ENCODE results near the gene CAPN6.

CAPN6 gene, protein sequence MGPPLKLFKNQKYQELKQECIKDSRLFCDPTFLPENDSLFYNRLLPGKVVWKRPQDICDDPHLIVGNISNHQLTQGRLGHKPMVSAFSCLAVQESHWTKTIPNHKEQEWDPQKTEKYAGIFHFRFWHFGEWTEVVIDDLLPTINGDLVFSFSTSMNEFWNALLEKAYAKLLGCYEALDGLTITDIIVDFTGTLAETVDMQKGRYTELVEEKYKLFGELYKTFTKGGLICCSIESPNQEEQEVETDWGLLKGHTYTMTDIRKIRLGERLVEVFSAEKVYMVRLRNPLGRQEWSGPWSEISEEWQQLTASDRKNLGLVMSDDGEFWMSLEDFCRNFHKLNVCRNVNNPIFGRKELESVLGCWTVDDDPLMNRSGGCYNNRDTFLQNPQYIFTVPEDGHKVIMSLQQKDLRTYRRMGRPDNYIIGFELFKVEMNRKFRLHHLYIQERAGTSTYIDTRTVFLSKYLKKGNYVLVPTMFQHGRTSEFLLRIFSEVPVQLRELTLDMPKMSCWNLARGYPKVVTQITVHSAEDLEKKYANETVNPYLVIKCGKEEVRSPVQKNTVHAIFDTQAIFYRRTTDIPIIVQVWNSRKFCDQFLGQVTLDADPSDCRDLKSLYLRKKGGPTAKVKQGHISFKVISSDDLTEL

DNA sequence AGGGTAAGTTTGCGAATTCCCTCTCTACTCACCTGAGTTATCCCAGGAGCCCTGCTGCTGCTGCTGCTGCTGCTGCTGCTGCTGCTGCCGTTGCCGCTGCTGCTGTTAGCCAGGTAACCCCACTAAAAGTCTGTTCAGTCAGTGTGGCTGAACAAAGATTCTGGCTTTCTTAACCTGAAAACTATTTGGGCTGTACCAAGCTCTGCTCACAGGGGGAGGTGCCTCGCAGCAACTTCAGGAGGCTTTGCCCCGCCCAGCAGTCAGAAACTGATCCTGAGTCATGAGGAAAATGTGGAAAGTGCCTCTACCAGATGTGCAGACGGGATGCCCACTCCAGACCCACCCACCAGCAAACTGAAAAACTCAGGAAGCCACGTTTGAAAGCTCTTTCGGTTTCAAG, at the start of gene CAPN6:
TSS of gene CAPN6 (minus strand) at position 145 of the 400 bp plus-strand sequence. CDS start 6,547 bp downstream, outside the sequence.
- DNase-seq: no peak

DNA sequence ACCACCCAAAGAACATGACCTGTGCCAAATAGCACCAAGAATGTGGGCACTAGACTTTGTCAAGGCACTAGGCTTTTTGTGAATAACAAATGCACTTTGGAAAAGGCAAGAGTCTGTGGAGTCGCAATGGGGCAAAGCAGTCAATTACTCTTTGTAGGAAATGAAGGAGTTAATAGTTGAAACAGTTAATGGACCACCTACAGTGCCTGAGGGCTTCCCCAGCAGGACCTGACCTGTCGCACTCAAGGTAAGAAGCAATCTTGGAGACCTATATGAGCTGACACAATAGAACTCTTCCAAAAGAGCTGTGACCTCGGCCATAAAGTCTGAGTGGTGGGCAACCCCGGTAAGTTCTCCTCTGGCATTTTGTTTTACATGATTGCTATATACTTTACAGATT, 49.2 kb upstream of the CAPN6 start:
- no peak for DNase-seq

DNA sequence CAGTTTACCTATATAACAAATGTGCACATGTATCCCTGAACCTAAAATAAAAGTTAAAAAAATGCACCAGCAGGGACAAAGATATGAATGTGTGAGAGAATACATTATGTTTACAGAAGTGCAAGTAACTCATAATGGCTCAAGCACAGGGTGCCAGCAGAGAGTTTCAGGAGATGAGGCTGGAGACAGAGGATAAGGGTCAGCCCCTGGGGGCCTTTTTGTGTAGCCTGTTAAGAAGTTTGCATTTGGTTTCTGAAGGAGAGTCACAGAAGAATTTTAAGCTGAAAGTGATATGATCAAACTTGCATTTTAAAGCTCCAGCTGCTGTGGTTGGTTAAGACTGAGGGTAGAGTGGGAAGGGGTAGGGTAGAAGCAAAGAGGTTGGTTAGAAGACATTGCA, 48.6 kb upstream of the CAPN6 start:
- no peak for DNase-seq

DNA sequence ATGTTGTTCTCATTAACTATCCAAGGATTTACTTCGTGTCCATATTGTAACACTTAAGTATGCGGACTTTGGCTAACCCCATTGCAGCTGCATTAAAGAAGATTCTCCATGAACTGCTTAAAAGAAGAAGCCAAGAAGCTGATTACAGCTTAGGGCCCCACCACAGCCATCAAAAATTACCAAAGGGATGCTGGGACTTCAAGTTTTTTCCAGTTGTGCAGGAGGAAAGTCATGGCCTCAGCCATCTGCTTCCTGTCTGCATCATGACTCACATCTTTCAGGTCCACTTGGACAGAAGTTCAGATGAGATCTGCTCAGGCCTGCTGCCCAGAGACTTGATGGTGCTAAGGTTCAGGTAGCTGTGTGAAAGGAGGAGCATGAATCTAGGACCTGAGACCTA, 38.8 kb upstream of the CAPN6 start:
- no peak for DNase-seq

DNA sequence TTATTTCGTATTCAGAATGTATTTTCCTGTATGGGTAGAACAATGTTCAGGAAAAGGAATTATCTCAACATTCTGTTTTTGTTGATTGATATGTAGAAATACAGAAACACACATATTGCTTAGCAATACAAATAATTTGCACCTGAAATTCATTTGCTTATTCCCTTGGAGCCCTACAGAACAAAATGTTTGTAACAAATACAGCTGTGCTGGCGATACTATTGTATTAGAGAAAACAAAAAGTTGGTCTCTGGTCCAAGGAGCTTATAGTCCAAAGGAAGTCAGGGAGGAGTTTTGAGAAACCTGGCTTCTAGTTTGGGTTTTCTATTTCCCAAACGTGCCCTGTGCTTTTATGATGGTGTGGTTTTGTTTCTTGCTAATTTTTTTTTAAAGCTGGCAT, 37.8 kb upstream of the CAPN6 start:
- DNase-seq: no peak

DNA sequence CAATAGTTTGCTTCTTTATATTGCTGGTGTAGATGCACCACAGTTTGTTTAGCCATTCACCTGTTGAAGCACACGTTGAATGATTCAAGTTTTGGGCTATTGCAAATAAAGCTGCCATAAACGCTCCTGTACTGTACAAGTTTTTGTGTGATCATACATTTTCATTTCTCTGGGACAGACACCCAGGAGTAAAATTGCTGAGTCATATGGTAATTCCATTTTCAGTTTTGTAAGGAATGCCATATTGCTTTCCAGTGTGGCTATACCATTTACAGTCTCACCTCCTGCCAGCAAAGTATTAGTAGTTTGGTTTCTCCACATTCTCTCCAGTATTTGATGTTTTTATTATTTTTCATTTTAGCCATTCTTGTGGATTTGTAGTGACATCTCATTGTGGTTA, 32.0 kb upstream of the CAPN6 start:
- DNase-seq: no peak

DNA sequence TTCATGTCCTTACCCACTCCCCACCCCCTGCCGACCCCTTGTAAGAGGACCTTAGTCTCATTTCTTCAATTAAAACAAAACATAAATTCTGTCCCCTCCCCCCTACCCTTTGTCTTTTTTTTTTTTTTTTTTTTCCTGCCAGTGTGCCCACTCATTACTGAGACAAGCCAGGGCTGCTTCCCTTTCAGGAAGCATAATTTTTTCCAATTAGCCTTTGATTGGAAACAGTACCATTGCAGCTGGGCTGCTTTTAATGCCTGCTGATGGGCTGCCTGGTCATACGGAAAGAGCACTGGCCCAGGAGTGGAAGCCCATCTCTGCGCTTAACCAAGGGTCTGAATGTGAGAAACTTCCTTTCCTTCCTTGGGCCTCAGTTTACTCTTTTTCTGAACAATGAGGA, 18.6 kb upstream of the CAPN6 start:
- no peak for DNase-seq

DNA sequence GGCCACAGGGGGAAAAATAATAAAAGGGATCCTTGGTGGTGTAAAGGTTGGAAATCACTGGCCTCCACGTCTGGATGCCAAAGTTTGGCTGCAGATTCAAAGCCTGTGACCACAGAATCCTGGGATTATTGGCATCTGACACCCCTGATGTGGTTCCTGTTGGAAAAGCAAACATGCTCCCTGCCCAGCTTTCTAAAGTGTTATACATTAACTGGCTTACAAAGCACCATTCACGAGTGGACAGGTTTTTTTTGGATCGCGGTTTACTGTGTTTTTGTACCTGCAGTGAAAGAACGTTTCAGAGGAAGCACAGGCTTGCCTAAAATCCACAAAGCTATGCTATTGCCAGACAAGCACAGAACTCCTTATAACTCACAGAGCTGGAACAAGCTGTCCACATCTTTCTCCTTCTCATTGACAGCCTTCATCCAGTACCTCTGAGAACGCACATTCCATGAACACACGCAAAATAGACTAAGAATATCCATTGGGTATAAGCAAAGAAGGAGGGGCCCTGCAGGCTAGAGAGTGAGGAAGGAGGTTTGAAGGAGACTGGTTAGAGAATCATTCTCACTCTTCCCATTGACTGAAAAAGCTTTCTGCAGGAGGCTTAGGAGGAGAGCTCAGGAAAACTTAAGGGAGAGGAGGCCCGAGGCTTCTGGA, 14.5 kb upstream of the CAPN6 start:
- DNase-seq: no peak

DNA sequence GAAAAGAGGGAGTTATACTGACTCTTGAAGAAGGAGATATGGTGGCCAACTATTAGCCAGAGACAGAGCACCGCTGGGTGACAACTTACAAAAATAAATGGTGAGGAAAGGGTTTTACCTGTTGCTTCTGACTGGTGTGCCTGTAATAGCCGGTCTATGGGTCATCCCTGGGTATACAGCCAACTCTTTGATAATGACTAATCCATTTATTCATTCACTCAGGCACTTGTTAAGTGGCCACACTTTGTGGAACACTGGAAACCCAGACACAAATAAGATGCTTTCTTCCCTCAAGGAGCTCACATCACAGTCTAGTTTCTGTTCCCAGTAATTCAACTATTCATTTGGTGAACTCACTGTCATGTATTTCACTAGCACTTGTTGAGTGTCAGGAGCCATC, 13.2 kb upstream of the CAPN6 start:
- DNase-seq: no peak

DNA sequence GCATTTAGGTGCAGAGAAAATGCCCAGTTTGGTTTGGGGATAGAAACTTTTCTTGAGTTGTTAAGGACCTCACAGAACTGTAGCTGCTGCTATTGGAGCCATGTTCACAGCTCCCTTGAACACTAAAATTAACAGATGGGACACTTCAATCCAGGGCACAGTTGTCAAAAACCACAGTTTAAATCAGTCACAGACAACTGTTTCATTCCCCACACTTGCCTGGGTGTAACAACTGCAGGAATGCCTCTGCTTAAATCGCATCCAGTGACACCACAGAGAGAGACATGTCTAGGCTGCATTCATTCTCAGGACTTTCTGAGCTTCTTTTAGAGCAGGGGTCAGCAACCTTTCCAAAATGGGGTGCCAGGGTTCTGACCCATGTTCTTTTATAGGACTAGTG, 12.7 kb upstream of the CAPN6 start:
- no peak for DNase-seq

DNA sequence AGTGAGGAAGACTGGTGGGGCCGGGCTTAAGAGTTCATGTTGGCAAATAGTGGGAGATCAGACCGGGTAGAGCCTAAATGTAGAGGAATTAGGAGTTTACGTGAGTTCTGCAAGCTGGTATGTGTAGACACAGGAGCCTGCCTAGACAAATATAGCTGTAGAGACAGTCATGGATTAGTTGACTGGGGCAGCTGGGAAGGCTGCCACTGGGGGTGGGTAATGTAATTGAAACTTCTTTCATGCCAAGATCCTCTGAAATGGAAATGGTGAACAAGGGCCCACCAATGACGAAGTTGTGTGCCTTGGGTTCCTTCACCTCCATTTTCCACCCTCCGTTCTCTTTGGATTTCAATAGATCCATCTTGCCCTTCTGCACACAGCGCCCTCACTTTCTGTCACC, 11.9 kb upstream of the CAPN6 start:
- no peak for DNase-seq

DNA sequence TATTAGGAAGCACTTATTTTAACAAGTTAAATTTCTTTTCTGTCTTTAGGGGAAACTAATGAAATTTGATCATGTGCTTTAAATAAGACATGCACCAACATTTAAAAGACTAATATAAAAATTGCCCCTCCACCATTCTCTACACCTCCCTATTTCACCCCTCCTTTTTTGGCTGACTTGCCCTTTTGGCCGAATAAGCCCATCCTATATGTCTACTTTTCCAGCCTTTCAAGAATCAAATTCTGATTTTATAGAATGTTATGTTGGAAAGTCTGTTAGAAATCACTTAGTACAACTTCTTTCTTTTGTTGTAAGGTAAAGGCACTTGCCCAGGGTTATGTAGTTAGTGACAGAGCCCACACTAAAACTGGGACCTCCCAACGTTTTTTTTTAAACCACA, 1.8 kb downstream of the CAPN6 start:
- DNase-seq: no peak

DNA sequence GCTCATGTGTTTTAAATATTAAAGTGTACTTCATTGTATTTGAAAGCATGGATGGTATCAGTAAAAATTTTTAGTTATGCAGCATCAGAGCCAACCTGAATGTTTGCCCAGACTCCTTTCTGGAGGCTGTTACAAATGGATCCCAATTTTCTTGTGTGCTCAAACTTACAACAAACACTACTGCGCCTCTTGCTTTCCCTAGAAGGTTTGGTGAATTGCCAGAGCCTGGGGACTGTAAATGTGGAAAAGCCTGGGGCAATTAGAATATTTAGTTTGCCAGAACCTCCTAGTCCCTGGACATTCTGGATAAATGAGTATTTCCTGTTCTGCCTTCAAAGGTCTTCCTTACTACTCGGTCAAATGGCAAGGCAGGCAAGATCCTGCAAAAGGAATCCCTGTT, 4.8 kb downstream of the CAPN6 start:
- DNase-seq: no peak

DNA sequence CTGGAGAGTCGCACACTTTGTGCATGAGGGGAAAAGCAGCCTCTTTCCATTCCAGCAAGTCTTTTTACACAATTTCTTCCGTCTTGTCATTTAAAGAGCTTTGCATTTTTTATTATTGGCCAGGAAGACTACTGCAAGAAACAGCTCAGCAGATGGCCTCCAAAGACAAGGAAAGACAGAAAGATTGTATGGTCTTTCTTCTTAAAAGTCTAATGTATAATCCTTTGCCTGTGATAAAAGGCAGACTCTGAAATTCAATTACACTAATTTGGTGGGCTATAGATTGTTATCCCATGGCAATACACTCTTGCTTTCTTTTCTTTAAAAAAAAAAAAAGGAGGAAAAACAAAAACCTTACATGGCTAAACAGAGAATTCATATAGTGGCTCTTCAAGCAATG, 5.9 kb downstream of the CAPN6 start:
- DNase-seq: no peak

DNA sequence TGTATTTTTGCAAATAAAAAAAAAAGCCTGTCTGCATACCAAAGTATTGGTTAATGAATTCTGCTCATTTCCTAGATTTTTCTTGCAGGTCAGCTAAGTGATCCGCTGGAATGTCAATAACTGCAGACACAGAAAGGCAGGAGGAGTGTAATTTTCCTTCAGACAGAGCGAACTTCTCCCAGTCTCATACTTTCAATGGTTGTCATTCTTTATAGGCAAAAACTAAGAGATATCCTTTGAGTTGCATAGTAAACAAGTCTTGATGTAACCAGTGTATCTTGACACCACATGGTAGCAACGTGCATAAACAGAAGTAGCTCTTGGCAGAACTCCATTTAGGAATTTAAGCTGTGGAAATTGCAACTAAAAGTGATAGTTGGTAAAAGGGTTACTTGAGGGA, 8.2 kb downstream of the CAPN6 start:
- DNase-seq: no peak

DNA sequence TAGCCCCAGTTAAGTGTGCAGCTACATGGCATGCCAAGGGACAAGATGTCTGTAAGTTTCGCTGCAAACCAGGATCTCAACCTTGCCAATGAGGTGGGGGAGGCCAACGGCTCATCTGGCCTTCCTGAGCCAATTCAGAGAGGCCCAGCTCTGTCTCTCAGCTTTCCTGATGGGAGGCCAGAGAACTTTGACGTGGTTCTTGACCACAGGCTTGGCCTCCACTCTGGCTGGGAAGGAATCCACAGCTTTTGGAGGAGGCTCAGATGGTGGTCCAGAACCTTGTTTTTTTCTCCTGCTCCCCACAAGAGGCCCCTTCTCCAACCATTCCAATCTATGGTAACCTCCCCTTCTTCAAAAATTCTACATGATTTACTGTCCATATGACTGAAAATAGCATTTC, 9.8 kb downstream of the CAPN6 start:
- no peak for DNase-seq

DNA sequence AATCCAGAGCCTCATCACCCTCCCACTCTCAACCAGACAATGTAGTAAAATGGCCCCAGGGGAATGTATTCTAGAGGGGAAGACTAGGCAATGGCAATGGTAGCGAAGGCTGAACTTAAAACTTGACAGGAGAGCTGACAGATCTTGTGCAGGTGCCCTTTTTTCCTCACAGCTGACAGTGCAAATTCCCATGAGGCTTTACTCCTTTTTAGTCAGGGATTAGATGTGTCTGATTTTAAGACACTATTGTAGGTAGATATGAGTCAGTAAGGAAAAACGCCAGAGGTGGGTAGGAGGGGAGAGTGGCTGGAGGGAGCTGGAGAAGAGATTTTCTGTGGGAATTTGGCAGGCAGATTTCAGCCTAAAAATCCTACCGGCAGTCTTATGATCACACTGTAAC, 10.7 kb downstream of the CAPN6 start:
- DNase-seq: no peak

DNA sequence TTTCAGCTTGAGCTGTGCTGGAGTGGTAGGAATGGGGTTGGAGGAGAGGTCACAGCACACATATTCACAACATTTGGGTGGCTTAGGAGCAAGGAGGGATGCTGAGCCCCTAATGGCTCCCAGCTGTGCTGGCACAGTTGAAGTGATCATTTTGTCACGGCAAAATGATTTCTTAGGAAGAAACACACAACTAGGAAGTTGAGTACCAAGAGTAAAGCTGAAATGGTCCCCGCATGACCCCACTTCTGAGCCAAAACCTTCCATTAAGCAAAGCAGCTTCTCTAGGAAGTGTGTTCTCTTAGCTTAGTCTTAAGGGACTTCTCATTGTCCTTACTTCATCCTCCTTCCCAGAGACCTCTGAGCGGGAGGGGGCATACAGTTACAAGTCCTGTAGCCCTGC, 12.6 kb downstream of the CAPN6 start:
- no peak for DNase-seq

DNA sequence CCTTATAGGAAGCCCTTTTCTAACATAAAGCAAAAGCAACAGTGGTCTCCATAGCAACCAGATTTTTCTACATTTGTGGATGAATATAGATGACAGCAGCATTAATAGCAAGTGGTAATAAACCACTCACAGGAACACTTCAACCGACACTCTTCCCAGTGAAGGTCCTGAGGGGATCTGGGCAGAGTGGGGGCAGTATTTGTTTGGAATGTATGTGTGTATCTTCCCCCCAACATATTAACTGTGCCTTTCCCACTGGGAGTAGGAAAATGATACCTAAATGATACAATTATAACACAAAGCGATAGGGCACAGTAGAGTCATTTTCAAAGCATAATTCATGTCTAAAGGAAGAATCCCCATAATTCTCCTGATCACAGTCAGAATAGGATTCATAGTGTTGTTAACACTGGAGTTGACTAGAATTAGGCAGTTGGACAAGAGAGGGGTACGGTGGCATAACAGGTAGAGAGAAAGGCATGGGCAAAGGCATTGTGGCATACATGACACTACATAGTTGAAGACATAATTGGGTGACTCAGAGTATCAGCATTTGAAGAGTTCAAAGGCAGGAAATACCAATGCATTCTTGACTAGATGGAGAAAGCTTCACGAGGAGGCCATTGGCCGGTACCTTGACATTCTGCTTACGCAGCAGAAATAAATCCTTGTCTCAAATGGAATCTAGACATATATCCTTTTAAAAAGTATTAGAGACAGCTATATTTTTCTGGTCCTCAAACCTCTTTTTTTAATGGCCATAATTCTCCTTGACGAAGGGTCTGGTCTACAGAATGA, 15.2 kb downstream of the CAPN6 start:
- DNase-seq: no peak

DNA sequence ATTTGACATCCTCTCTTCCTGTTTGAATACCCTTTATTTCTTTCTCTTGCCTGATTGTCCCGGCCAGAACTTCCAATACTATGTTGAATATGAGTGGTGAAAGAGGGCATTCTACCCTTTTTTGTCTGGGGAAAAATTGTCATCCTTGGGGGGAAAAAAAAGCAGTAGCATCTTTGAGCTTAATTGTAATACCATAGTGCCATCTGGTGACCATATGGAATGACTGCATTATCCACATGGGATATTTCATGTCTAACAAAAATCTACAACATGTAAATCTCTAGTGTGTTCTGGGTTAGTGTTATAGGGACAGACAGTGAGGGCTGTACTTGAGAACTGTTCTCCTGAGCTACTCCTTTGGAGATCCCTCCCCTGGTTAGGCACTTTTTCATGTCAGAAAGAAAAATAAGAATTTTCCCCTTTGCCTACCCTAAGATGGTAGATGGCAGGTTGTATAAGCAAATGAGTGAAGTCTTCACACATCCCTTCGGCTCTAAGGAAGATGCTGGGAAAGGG, 26.0 kb downstream of the CAPN6 start:
- DNase-seq: peak; percentile 9

DNA sequence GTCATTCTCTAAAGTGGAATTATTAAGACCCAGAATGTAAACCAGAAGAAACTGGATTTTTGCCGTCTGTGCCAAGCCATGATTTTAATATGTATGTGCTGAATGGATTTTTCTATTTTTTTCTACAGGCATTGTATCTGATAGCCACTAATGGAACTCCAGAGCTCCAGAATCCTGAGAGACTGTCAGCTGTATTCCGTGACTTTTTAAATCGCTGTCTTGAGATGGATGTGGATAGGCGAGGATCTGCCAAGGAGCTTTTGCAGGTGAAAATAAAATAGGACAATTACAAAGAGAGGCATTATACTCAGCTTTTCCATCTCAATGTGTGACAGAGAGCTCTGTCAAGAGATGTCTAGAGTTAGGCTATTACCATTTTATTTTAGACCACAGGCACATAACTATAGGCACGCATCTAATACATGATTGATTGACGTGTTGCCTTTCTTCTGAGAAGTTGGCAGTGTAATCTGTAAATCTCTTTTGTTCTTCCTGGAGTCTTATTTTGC, 53.9 kb downstream of the CAPN6 start:
- no peak for DNase-seq

DNA sequence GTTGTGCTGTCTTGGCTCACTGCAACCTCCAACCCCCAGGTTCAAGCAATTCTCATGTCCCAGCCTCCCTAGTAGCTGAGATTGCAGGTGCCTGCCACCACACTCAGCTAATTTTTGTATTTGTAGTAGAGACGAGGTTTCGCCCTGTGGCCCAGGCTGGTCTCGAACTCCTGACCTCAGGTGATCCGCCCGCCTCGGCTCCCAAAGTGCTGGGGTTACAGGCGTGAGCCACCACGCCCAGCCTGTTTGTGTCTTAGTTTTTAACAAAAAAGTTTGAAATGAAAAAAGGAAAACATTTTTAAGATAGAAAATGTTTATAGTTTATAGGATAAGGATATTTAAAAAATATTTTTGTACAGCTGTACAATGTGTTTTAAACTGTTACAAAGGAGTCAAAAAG, 62.4 kb downstream of the CAPN6 start:
- no peak for DNase-seq

DNA sequence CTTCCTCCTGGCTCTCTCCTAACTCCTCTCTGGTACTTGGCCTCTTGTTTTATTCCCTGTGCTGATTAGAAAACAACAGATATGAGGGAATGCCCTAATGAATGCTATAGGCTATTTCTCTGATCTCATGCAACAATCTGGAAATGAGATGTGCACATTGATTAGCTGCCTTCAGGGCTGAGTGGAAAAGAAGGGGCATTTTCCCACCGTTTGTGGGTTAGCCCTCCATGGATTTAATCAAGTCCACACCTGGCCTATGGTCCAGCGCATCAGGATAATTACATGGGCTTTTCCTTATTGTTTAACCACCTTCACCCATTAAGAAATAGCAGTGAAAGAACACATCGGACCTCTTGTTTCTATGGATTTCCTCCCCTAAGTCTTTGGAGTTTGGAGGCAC, 70.0 kb downstream of the CAPN6 start:
- DNase-seq: no peak
